HK-2 (cell line): ENCODE results near the gene PTPN2.
A peak's percentile ranks its signal among the peaks of the same experiment; 100 is the strongest.

Experiments used
- DNase-seq: peaks from one replicate; pipeline ENCODE4 v3.0.0-alpha.2; 2018; ENCODE audit not compliant: unreplicated experiment

PTPN2 gene

DNA sequence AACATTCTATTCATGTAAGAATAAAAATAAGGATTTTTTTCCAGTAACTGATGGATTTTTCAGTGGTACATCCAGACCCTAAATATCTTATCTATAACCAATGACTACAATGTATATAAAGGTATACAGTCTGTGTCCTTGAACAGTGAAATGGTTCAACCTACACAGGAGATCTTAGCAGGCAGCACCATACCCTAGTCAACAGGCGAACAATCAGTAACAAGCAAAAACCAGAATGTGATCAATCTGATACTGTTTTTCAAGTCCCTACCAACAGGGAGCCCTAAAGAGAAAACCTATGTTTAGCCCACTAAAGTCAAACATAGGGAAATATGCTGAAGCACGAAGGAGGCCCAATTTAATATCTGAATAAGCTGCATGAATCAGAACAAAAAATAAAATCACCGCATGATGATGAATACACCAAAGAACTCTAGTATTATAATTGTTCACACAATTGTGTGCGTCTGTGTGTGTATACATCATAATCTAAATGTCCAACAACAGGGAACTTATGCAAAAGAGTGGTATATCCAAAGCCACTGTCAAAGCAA is 26.0 kb downstream of the PTPN2 start:
- DNase-seq = no peak

DNA sequence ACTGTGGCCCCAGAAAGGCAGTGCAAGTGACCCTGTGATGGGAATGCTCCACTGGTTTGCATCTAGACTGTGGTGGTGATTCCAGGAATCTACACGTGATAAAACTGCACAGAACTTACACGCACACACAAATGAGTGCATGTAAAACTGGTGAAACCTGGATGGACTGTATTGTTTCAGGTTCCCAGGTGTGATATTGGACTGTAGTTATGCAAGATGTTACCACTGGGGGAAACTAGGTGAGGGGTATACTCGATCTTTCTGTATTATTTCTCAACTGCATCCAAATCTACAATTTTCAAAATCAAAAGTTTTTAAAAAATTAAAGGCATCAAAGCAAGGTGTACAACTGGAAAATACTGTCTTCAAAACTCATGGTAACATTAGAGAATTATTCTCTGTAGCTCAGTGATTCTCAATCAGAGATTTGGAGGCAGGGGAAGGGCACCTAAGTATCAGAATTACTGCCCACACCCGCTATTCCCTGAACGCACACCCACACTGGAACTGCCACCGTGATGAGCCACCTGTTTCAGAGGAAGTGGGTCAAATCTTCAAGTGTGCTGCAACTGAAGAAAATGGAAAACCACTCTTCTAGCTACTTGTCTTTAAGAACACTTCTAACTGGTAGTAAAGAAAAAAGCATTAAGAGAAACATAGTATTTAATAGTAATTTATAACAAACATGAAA is 26.7 kb downstream of the PTPN2 start:
- no peak for DNase-seq

DNA sequence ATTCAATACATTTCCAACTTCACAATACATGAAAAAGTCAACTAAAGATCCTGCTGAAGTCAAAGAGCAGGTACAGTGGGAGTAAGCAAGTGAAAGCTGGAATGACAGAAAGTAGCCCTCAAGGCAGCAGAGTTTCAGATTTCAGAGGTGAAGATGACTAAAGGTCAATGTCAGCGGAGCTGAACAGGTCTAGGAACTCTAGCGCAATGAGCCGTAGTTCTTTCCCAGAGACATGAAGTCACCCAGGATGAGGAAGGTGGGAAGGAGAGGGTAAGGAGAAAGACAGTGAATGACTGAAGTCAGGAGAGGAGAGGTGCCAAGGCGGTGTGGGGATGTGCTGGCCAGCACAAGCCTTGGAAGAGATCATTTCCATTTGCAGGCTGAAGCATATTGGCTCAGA is 28.1 kb downstream of the PTPN2 start:
- DNase-seq = no peak

DNA sequence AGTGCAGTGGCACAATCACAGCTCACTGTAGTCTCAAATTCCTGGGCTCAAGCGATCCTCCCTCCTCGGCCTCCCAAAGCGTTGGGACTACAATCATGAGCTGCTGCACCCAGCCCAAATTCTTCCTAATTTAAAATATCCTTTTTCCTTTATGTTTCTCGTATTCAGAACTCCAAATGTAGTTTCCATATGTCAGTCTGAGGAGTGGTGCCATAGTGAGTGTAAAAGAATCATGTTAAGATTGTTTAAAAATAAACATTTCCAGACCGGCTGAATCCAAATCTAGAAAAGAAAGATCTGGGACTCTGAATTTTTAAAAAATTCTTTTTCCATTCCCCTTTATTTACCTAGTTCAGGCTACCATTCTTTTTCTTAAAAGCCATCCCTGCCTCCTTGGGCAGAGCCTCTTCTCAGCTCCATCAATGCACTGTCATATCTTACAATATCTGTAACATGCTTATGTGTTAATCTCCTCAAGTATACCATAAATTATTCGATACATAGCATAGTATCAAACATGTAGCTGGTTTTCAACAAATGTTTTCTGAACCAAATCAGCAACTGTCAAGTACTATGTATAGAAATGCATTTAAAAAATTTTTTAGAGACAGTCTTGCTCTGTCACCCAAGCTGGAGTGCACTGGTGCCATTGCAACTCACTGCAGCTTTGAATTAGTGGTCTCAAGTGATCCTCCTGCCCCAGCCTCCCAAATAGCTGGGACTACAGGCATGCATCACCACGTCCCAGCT is 31.3 kb downstream of the PTPN2 start:
- no peak for DNase-seq

DNA sequence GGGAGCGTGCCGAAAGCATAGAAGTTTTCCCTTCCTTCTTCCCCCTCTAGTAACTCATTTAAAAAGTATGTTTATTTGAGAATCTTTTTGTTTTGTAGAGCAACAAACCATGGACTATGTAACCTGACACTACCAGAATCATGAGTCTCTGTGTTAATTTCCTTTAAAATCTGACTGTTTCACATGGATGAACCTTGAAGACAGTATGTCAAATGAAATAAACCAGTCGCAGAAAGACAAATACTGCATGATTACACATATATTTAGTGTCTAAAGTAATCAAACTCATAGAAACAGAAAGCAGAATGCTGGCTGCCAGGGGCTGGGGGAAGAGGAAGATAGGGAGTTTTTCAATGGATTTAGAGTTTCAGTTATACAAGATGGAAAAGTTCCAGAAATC is 32.3 kb downstream of the PTPN2 start:
- DNase-seq = no peak

DNA sequence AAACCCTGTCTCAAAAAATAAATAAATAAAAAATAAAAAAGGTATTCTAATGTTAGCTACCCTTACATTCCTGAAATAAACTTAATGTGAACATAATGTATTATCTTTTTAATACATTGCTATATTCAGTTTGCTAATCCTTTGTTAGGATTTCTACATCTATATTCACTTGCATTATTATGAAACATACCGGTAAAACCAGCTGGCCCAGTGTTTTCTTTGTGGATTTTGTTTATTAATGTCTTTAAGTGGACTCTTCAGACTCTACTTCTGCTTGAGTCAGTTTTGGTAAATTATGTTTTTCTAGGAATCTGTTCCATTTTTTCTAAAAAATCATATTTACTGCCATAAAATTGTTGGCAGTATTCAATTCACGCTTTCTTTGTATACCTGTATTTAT is 34.5 kb downstream of the PTPN2 start:
- no peak for DNase-seq

DNA sequence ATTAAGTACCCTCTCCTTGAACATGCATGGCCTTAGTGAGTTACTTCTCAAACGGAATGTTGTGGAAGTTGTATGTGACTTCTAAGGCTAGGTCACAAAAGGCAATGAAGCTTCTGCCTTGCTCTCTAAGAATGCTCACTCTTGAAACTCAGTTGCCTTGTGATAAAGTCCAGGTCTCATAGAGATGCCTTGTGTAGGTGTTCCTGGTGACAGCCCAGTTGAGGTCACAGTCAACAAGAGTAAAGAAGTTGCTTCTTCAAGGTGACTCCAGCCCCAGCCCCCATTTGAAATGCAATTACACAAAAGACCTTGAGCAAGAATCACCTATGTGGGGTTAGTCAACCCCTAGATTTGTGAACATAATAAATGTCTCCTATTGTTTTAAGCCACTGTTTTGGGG is 35.6 kb downstream of the PTPN2 start:
- no peak for DNase-seq

DNA sequence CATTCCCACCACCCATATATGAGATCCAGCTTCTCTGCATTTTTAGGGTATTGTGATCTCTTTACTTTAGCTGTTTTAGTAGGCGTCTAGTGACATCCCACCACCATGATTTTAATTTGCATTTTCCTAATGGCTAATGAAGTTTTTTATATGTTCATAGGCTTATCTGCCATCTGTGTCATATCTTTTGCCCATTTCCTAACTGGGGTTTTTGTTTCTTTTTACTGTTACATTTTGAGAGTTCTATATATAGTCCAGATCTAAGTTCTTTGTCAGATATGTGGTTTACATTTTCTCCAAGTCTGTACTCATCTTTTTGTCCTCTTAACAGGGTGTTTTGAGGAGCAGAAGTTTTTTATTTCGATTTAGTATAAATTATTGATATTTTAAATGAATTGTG is 39.6 kb downstream of the PTPN2 start:
- no peak for DNase-seq

DNA sequence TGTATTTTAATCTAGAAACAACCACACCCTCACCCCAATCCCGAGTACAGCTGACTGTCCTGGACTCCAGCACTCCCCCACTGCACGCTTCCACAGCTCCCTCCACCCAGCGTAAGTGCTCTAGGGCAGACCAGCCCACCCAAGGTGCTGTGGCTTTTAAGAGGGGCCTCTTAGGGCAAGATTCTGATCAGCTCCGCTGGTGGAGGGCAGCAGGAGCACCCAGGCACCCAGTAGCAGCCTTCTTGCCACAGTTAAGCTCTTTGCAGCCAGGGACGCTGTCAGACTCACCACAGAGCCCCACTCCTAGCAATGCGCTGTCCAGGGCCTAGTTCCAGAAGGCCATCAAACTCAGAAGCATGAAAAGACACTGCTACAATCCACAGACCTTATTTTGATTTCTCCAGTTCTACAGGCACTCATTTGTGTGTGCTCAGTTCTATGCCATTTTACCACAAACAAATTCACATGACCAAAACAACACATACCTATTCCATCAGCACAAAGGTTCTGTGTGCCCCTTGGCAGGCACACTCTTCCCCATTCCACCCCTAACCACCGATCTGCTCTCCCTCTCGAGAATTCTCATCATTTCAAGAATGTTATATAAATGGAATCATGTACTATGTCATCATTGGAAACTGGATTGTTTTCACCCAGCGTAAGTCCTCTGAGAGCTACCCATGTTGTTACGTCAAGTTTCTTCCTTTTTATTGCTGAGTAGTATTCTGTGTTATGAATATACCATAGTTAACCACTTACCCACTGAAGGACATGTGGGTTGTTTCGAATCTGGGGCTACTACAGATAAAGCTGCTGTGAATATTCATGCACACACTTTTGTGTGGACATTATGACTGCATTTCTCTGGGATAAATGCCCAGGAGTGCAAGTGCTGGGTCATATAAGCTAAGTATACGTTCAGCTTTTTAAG is 40.4 kb downstream of the PTPN2 start:
- no peak for DNase-seq

DNA sequence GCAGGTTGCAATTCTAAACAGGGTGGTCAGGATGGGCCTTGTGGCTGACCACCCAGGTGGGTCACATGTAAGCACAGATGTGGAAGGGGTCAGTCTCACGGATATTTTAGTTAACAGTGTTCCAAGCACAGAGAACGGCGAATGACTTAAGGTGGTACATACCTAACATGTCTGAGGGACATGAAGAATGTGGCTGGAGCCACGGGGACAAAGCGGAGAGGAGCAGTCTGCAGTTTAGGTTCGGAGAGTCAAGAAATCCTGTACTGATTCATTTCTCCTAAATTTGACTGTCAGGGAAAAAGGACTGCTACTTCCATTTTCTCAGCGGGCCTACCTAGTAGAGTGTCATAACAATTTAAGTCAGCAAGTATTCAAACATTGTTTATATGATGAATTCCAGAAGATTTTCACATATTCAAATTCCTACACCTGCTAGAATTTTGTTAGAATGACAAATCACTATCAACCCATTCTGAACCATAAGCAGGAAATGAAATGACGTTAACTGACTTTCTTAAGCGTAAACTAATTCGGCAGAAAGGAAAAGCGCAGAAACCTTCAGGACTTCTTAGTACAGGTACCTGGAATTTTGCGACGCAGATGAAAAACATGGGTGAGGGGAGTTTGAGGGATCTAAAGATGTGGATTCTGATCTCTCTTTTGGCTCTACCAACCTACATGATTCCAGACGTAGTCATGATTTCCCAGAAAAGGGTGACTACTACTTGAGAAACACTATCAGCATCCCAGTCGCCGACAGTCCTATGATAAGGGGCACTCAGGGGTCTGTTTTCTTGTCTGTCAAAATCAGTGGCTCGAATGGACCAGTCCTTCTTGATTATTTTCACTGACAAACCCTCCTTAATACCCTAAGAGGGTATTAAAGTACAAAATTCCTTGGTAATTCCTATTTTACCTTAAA is 41.3 kb downstream of the PTPN2 start:
- no peak for DNase-seq

DNA sequence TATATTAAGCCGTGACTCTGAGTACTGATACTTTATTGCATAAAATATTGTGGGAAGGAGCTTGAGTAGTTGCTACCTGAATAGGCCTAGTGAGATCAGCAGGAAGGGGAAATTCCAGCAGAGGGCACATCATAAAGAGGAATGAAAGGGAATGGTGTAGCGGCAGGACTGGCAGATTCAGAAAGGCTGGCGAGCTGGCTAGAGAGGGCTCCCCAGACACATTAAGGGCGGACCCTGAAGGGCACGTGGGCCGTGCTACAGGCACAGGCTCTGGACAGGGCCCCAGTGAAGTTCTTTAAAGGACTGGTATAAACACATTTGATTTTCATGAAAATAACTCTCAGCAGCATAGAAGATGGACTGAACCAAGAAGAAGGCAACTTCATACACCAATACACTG is 43.0 kb downstream of the PTPN2 start:
- no peak for DNase-seq

DNA sequence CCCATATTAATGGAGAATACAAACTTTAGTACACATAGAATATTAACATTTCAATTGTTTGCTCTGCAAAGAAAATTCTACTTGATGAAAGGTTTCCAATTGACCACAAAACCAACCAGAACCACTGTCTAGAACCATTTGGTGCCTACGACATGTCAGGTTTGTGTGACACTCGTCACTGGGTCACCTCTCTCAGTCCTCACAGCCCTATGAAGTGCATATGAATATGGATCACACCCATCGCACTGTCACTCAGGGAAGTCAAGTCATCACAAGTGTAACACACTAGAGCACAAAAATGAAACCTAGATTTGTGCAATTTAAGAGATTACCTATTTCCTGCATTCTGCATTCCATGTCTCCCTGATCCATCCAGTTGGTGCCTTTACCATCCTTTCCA is 43.7 kb downstream of the PTPN2 start:
- DNase-seq = no peak

DNA sequence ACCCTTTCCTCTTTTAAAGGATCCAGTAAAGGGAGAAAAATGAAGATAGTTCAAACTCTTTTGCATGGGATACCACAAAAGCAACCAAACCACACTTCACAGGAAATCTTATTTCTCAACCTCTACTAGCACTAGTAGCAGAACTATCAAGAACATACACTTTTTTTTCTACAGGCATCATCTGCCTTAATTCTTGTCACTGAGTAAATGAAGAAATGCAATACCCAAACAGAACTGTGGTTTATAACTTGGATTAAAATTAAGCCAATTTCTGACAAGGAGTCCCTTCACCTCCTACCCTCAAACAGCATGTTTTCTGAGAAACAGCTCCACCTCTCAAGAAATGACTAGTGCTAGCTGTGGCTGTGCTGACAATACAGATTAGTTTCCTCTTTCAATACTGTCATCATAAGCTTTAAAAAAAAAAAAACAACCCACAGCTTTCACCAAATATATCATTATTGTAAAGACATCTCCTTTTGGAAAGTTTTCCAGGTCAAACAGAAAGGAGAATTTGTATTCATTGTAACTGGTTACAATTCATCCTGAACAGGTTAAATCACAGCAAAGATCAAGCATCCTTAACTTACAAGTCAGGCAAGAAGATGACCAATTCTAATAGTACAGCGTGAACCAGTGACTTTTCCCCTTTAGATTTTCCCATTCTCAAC is 44.4 kb downstream of the PTPN2 start:
- no peak for DNase-seq

DNA sequence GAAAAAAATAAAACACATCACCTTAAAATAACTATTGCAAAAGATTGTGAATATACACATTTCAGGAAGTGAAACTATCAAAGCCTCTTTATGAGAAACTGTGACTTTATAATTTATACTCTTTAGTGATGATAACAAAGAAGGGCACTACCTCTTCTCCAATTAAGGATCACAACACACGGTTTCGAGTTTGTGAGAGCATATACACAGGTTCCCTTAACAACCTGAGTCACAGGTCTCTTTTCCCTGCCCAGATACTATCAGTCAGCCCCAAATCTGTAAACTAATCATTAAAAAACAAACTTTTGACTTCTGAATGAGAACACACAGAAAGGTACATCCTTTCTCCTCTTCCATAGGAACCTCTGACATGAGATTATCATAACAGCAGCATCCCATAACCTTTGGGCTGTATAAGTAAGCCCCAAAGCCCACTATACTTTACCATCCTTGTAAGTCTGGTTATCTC is 44.9 kb downstream of the PTPN2 start:
- no peak for DNase-seq

DNA sequence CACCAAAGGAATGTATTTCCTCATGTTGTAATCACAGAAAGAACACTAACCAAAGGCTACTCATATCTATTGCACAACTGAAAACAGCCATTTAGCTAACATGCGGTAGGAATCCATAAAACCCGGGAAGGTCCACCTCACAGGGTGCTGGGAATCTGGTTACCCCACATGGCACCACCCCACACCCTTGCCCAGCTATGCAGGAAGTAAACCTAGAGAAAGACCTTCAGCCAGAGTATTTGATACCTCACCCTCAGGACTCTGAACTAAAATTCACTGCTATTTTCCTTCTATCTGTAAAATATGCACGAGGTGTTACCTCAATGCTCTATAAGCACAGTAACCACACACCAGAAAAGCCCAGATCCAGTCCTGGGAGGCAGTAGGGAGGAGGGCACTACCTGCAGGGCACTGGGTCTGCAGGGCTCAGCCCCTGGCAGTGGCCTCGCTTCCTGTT is 45.8 kb downstream of the PTPN2 start:
- peak; percentile 59 for DNase-seq

DNA sequence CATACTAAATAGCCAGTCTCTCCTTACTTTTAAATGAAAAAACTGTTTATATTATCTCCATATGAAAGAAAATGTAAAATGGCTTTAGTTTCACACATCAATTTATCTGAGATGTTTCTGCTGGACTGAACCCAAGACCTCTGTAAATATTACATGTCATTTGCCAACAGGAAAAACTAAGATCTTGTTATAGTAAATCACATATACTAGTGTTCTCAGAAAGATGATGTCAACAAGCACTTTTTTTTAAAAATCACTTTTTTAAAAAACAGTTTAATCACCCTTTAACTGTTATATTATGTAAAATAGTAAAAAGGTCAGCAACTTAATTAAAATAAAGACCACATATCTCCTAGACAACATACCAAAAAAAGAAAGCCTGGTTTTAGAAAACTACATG is 46.3 kb downstream of the PTPN2 start:
- no peak for DNase-seq

DNA sequence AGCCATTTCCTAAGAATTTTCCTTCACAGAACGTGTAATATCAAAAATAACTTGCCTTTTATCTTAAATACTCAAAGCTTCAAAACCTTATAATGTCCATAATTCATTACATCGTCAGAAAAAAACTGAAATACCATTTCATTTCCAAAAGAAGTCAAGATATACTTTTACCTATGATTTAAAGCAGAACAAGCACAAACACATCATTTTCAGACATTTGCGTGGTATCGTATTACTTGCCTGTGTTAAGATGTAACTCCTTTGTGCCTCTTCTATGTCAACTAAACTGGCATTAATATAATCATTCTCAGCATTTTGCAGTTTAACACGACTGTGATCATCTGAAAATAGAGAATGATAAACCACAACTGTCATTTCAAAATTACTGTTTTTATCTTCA is 47.5 kb downstream of the PTPN2 start:
- no peak for DNase-seq

DNA sequence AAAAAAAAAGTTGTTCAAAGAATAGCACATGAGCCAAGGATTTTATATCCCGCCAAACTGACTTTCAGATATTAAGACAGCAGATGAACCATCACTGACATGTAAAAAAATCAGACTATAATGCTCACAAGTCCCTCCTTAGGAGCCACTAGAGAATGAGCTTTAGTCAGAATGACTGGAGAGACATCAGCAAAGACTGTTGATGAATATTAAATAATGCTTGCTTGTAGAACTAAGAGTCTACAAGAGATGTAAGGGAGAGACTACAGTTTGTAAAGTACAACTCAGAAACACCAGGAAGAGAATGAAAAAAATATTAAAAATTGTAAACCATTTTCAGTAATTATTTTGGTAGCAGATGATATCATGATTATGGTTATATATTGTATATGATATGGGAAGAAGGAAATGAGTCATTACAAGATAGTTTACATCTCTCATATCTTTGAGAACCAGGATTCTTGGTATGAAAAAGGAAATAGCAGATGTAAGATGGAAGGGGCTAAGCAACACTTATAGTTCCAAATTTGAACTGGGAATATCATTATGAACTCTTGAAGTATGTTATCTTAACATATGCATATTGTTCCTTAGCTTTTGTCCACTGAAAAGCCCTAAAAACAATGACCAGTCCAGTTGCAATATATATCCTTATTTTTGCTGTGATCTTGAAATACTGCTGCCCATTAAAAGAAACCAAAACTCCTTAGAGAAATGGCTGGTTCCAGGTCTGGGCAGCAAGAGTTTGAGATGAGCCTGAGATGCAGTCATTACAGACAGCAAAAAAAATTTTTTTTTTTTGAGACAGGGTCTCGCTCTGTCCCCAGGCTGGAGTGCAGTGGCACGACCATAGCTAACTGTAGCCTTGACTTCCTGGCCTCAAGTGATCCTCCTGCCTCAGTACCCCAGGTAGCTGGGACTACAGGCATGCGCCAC is 55.7 kb downstream of the PTPN2 start:
- no peak for DNase-seq

DNA sequence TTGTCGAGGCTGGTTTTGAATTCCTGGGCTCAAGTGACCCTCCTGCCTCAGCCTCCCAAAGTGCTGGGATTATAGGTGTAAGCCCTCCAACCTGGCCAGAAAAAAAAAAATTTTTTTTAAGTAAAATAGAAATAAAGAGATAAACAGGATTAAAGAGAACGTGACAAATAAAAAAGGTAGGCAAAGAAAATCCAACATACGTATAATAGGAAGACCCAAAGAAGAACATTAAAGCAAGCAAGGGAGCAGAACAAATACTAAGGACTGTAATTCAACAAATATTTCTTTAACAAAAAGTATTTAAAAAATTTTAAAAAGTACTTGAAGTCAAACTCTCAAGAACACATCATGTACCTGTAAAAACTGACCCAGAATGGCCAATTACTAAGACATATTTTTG is 56.4 kb downstream of the PTPN2 start:
- no peak for DNase-seq
